ENCODE data around the gene TPM4. TPM values are rescaled to one million over a fixed set of nuclear protein-coding genes. Genes with fewer than 3 reads are reported as not detected.

Gene TPM4
- total and polyA plus RNA-seq, 2 of the 13 experiments (the other 11 are each of a cell fraction or from before 2014, with no cell fraction given): 180 to 188 TPM

GRCh38 chr19:16078759-16079707 is 2.7 kb downstream of the TPM4 start (continued):
- no peak for TF ChIP-seq NR2F1 (CRISPR knock-in tag; IDR thresholded peaks at IDR 0.05)
- TF ChIP-seq NR2C2 (CRISPR knock-in tag; IDR thresholded peaks at IDR 0.05; ENCODE audit: borderline replicate concordance): no peak
- TF ChIP-seq ZNF362 (CRISPR knock-in tag; IDR thresholded peaks at IDR 0.05; ENCODE audit: borderline replicate concordance): no peak
- TF ChIP-seq ZNF138 (CRISPR knock-in tag; IDR thresholded peaks at IDR 0.05; ENCODE audit: low read depth): no peak
- no peak for TF ChIP-seq SP4 (CRISPR knock-in tag; IDR thresholded peaks at IDR 0.05)
- TF ChIP-seq SOX5 (CRISPR knock-in tag; IDR thresholded peaks at IDR 0.05; ENCODE audit: borderline replicate concordance): peak; percentile 13; the same call in 1 of the 2 replicates
- TF ChIP-seq ZNF180 (CRISPR knock-in tag; IDR thresholded peaks at IDR 0.05; ENCODE audit: borderline replicate concordance, low read depth): no peak
- TF ChIP-seq GABPA (IDR thresholded peaks at IDR 0.05; ENCODE audit: low read depth, low read length): no peak
- peak; percentile 12; the same call in 1 of the 2 replicates for TF ChIP-seq GABPA (CRISPR knock-in tag; IDR thresholded peaks at IDR 0.05; ENCODE audit: low read depth)
- TF ChIP-seq POLR2A (IDR thresholded peaks at IDR 0.05; ENCODE audit: insufficient read depth in 1 of 2, low read depth in 2 of 2, low read length in 2 of 2): peak in 1 of 2 experiments; percentile 64; a peak in 2 of 4 replicates
- peak; percentile 45 for TF ChIP-seq SAP130 (CRISPR knock-in tag; IDR thresholded peaks at IDR 0.05; ENCODE audit: low read depth)
- TF ChIP-seq, protein P1, sequence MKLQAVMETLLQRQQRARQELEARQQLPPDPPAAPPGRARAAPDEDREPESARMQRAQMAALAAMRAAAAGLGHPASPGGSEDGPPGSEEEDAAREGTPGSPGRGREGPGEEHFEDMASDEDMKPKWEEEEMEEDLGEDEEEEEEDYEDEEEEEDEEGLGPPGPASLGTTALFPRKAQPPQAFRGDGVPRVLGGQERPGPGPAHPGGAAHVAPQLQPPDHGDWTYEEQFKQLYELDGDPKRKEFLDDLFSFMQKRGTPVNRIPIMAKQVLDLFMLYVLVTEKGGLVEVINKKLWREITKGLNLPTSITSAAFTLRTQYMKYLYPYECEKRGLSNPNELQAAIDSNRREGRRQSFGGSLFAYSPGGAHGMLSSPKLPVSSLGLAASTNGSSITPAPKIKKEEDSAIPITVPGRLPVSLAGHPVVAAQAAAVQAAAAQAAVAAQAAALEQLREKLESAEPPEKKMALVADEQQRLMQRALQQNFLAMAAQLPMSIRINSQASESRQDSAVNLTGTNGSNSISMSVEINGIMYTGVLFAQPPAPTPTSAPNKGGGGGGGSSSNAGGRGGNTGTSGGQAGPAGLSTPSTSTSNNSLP (IDR thresholded peaks at IDR 0.05; ENCODE audit: low read depth, low read length): 0 out of 2 replicates have a peak, but pooled peaks have one; percentile 19
- no peak for TF ChIP-seq NR1H2 (CRISPR knock-in tag; IDR thresholded peaks at IDR 0.05; ENCODE audit: borderline replicate concordance, low read depth)
- no peak for TF ChIP-seq BATF2 (CRISPR knock-in tag; IDR thresholded peaks at IDR 0.05)
- peak; percentile 33; the same call in 1 of the 2 replicates for TF ChIP-seq TCF7 (IDR thresholded peaks at IDR 0.05; ENCODE audit: low read depth)
- TF ChIP-seq, protein P2, sequence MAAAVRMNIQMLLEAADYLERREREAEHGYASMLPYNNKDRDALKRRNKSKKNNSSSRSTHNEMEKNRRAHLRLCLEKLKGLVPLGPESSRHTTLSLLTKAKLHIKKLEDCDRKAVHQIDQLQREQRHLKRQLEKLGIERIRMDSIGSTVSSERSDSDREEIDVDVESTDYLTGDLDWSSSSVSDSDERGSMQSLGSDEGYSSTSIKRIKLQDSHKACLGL (CRISPR knock-in tag; IDR thresholded peaks at IDR 0.05): no peak
- 0 out of 2 replicates have a peak, but pooled peaks have one; percentile 20 for TF ChIP-seq ZBED4 (CRISPR knock-in tag; IDR thresholded peaks at IDR 0.05; ENCODE audit: borderline replicate concordance)
- peak; percentile 48; the same call in 1 of the 2 replicates for TF ChIP-seq GATAD2A (CRISPR knock-in tag; IDR thresholded peaks at IDR 0.05)
- TF ChIP-seq TFAP4 (IDR thresholded peaks at IDR 0.05; ENCODE audit: borderline replicate concordance, low read depth): 0 out of 2 replicates have a peak, but pooled peaks have one; percentile 20

All from HepG2 (cell line).